Type B pancreatic cell (in vitro differentiated cells): ENCODE data around the gene LMO3. TPM values are rescaled to one million over a fixed set of nuclear protein-coding genes. Genes with fewer than 3 reads are reported as not detected.

Source experiments
- DNase-seq: peaks from one replicate; pipeline ENCODE4 v3.0.0; 2021; ENCODE audit warnings: mixed read lengths; ENCODE audit not compliant: unreplicated experiment; ENCODE audit errors: extremely low spot score
- H3K27ac Mint-ChIP-seq: 2 replicates; pipeline ENCODE4 v1.8.0; 2021; ENCODE audit warnings: mild to moderate bottlenecking, mixed read lengths
- H3K27me3 Mint-ChIP-seq: 2 replicates; pipeline ENCODE4 v1.8.0; 2021; ENCODE audit warnings: mixed read lengths
- H3K36me3 Mint-ChIP-seq: 2 replicates; pipeline ENCODE4 v1.8.0; 2021; ENCODE audit warnings: mixed read lengths
- H3K4me1 Mint-ChIP-seq: one replicate; pipeline ENCODE4 v1.8.0; 2021; ENCODE audit warnings: mixed read lengths; ENCODE audit not compliant: unreplicated experiment
- H3K4me3 Mint-ChIP-seq: 2 replicates; pipeline ENCODE4 v1.8.0; 2021; ENCODE audit warnings: mild to moderate bottlenecking, mixed read lengths
- H3K9me3 Mint-ChIP-seq: 2 replicates; pipeline ENCODE4 v1.8.0; 2021; ENCODE audit warnings: mixed read lengths
- total RNA-seq: library from RNA; stranded (reverse); gene quantifications from 2 replicates; pipeline ENCODE4 v1.2.1, GENCODE V29; 2021; ENCODE audit warnings: low replicate concordance
- TF ChIP-seq, protein P1 (sequence below): fragments of 200-600 bp; sonication (generic); conservative IDR thresholded peaks from 2 replicates; pipeline ENCODE4 v1.5.0; 2021; ENCODE audit warnings: antibody characterized with exemption, mild to moderate bottlenecking

Gene LMO3
- total RNA-seq, 1 donor from 2014 or later, result 4.4 TPM

DNA sequence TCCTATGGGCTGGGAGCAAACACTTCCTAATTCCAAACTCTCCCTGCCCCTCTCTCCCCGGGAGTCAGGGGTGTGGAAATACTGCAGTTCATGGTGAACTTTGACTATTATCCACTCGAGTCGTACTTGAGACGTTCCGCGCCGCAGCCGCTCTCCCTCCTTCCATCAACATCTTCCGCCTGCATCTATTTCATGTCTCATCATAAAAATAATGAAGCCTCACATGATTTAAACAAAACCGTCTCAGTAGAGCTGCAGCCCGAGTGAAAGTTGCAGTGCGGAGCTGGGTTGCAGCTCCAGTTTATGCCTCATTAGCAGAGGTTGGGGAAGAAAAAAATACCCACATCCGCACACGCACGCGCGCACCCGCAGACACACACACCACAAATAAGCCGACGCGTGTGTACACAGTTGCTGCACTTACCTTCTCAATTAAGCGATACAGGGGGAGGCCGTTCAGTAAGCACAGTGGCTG, 283 bp downstream of the LMO3 start:
- peak overlapping the region; percentile 23 for H3K27ac Mint-ChIP-seq
- peak overlapping the region; percentile 91 for H3K4me3 Mint-ChIP-seq
- H3K27me3 Mint-ChIP-seq, result peaks cover 94% of the 10 kb centered on the region
- DNase-seq, result no peak
- peaks cover 16% of the 10 kb centered on the region for H3K4me1 Mint-ChIP-seq
- no peaks in the 10 kb centered on the region for H3K36me3 Mint-ChIP-seq
- TF ChIP-seq, protein P1, sequence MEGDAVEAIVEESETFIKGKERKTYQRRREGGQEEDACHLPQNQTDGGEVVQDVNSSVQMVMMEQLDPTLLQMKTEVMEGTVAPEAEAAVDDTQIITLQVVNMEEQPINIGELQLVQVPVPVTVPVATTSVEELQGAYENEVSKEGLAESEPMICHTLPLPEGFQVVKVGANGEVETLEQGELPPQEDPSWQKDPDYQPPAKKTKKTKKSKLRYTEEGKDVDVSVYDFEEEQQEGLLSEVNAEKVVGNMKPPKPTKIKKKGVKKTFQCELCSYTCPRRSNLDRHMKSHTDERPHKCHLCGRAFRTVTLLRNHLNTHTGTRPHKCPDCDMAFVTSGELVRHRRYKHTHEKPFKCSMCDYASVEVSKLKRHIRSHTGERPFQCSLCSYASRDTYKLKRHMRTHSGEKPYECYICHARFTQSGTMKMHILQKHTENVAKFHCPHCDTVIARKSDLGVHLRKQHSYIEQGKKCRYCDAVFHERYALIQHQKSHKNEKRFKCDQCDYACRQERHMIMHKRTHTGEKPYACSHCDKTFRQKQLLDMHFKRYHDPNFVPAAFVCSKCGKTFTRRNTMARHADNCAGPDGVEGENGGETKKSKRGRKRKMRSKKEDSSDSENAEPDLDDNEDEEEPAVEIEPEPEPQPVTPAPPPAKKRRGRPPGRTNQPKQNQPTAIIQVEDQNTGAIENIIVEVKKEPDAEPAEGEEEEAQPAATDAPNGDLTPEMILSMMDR, result no peak
- H3K9me3 Mint-ChIP-seq, result no peaks in the 10 kb centered on the region

DNA sequence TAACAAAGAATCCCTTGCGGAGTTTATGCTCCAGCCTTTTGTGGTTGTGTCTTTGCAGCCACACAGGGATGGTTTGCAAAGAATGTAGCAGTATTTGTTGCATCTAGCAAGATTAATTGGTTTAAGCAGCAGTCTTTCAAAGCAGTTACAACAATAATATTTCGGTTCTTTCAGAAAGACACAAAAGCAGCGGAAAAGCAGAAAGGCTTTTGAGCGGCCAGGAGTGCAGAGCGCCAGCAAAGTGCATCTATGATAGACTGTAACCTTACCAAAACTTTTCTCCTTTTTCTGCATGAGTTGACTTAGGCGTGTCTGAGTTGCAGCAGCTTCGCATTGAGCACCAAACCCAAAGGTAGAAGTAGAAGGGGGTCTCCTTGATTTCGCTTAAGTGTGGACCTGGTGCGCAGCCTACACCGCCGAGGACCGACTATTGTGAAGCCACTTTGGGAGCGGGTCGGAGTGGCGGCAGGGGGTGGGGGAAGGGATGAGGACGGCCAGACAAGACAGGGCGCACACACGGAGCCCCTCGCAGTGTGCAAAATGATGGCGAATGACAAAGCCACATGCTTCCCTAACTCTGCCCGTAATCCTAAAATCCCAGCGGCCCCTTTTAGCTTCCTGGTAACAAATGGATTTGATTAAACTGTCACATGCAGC, 1.2 kb downstream of the LMO3 start:
- H3K36me3 Mint-ChIP-seq, result no peaks in the 10 kb centered on the region
- peaks cover 91% of the 10 kb centered on the region for H3K27me3 Mint-ChIP-seq
- H3K4me1 Mint-ChIP-seq, result peaks cover 9% of the 10 kb centered on the region
- no peak overlapping the region for H3K27ac Mint-ChIP-seq
- DNase-seq, result no peak
- peak overlapping the region; percentile 91 for H3K4me3 Mint-ChIP-seq
- TF ChIP-seq, protein P1, result no peak
- no peaks in the 10 kb centered on the region for H3K9me3 Mint-ChIP-seq

DNA sequence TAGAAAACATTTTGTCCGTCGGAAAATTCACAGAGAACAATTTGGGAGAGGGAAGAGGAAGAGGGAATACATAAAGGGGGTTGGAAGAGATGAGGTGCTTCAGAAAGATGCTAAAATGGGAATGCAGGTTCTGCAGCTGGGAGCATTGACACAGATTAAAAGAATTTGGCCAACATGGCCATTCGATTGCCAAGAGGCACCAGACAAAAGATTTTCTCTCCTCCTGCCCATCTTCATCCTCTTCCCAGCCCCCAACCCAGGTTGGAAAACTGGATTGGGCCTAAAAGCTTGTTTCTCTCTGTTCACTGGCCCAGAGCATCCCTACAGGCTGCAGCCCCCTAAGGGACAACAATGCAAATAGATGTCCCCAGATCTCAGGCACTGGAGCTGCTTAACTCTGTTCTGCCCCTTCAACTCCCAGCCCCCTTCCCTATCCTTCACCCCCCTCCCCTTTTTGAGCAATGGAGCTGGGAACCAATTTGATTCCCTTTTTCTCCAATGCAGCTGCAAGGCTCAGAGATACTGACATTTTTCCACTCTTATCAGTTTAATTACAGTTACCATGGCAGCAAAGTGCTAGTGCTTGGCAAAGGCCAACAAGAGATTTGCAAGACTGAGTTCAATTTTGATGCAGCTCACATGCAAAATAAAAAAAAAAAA, 1.9 kb downstream of the LMO3 start:
- peaks cover 88% of the 10 kb centered on the region for H3K27me3 Mint-ChIP-seq
- no peaks in the 10 kb centered on the region for H3K9me3 Mint-ChIP-seq
- peaks cover 9% of the 10 kb centered on the region for H3K4me1 Mint-ChIP-seq
- TF ChIP-seq, protein P1, result no peak
- H3K36me3 Mint-ChIP-seq, result no peaks in the 10 kb centered on the region
- DNase-seq, result no peak
- no peak overlapping the region for H3K27ac Mint-ChIP-seq
- peak overlapping the region; percentile 91 for H3K4me3 Mint-ChIP-seq

DNA sequence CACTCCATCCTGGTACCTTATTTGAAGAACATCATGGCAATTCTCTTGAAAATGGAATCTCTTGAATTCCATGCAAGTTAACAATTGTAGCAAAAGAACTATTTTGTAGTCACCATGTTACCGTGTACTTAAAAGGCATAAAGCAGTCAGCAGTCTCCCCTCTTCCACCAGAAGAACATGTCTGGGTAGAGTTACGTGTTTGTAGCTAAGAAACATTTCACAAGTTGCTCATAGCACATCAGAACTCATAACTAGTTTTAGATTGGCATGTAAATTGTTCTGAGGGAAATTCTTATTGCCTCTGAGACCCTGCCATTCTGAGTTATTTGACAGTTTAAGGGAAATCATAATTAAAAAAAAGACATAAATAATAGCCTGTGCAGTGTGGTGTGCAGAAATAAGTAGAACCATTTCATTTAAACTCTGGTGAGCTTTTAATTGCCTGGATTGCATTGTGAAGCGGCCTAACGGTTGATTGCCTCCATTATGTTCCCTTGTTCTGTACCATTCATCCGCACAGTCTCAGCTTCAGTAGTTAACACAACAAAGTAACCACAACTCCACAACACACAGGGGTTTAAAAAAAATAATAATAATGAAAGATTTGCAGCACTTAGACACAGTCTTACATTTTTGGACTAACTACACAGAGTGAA, 2.6 kb downstream of the LMO3 start:
- Mint-ChIP-seq H3K4me1 (peaks cover 9% of the 10 kb centered on the region), H3K9me3 (no peaks in the 10 kb centered on the region), H3K27me3 (peaks cover 86% of the 10 kb centered on the region), H3K27ac (no peak overlapping the region), H3K36me3 (no peaks in the 10 kb centered on the region), H3K4me3 (peak overlapping the region; percentile 91)
- DNase-seq, result no peak
- TF ChIP-seq, protein P1, result no peak

DNA sequence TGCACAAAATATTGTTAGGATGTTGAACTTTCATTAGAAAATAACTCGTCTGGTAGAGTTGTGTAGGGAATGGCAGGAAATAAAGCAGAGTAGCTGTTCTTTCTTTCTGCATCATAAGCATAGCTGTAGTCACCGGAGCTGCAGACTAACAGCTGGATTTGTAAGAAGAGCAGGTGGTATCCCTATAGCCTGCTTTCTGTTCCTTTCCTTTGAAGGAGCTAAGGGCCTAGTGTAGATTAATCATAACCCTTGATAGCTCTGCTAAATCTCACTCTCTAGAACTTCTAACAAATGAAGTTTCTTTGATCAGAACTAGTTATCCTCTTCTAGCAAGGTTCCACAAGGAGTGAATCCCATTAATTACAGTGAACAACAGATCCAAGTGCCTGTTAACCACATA, 3.5 kb downstream of the LMO3 start:
- Mint-ChIP-seq H3K27ac (no peak overlapping the region), H3K27me3 (peaks cover 81% of the 10 kb centered on the region), H3K9me3 (no peaks in the 10 kb centered on the region), H3K4me1 (peaks cover 9% of the 10 kb centered on the region), H3K36me3 (no peaks in the 10 kb centered on the region), H3K4me3 (no peak overlapping the region)
- no peak for DNase-seq
- TF ChIP-seq, protein P1, result no peak
